AG04450 (cell line): ENCODE results near the gene LAMA2. TPM values are rescaled to one million over a fixed set of nuclear protein-coding genes. Genes with fewer than 3 reads are reported as not detected.
"Not testable (repeated sequence)": the region's sequence is repeated elsewhere in the genome, so short reads cannot be mapped to it uniquely, and the experiment has no call there.

Source experiments
- CTCF ChIA-PET: fragments of 300-600, 350-600 bp; formaldehyde crosslinking; extraction: SDS; loops from one replicate; lab custom pipeline; 2022; ENCODE audit warnings: antibody characterized with exemption, inconsistent platforms; lab: Charles Lee
- POLR2A ChIA-PET: fragments of 350-600 bp; formaldehyde crosslinking; extraction: SDS; loops from one replicate; lab custom pipeline; 2021; ENCODE audit warnings: antibody characterized with exemption, inconsistent platforms; lab: Yijun Ruan, JAX
- DNase-seq: peaks from one replicate; pipeline ENCODE4 v3.0.0-alpha.2; 2011; ENCODE audit warnings: low read depth, low spot score
- H3K27ac ChIP-seq: one replicate; pipeline ENCODE4 v1.5.1; 2012; ENCODE audit warnings: low read depth, low read length, control low read depth
- H3K27me3 ChIP-seq: one replicate; pipeline ENCODE4 v1.6.0; 2012; ENCODE audit warnings: low read length; ENCODE audit not compliant: control insufficient read depth, insufficient read depth
- H3K4me3 ChIP-seq: 2 replicates; pipeline ENCODE4 v1.5.1; 2011; ENCODE audit warnings: mild to moderate bottlenecking, low read depth, low read length, control low read depth
- H3K9me3 ChIP-seq: 2 replicates; pipeline ENCODE4 v1.5.1; 2012; ENCODE audit warnings: low read length; ENCODE audit not compliant: control insufficient read depth, insufficient read depth
- CTCF ChIP-seq: IDR thresholded peaks from 2 replicates; pipeline ENCODE4 v1.5.1; 2011; ENCODE audit warnings: low read depth, low read length, control low read depth, inconsistent platforms
- polyA plus RNA-seq: library from polyadenylated mRNA; depleted of rRNA; stranded (reverse); fragments of >200 nt; gene quantifications from 2 replicates; pipeline ENCODE4 v1.2.3, GENCODE V29; 2011

Gene LAMA2
- polyA plus RNA-seq, 1 experiment = 33.0 TPM

GRCh38 chr6:129050086-129050485 lies 167.1 kb downstream of the LAMA2 start:
- CTCF ChIA-PET = no interaction called here
- no peak overlapping the region for H3K4me3 ChIP-seq
- DNase-seq = no peak

GRCh38 chr6:129053143-129053542 lies 170.2 kb downstream of the LAMA2 start:
- DNase-seq, H3K27me3 ChIP-seq, H3K4me3 ChIP-seq, H3K9me3 ChIP-seq, H3K27ac ChIP-seq, POLR2A ChIA-PET: not testable (repeated sequence)
- CTCF ChIA-PET = interaction anchor here (0.6 kb wide), 1 partner anchor 60 kb away, joined by 3 read pairs; no protein-coding TSS in a partner anchor

More at GRCh38 chr6:129050086-129050485, 167.1 kb downstream of the LAMA2 start:
- no peak for TF ChIP-seq CTCF
- Histone ChIP-seq H3K9me3 (no peaks in the 10 kb centered on the region; the same call in 1 of the 2 replicates), H3K27ac (no peak overlapping the region), H3K27me3 (no peaks in the 10 kb centered on the region)
- POLR2A ChIA-PET = no interaction called here

GRCh38 chr6:129055796-129056195 lies 172.9 kb downstream of the LAMA2 start:
- Histone ChIP-seq H3K27me3 (no peaks in the 10 kb centered on the region), H3K27ac (no peak overlapping the region), H3K4me3 (no peak overlapping the region), H3K9me3 (no peaks in the 10 kb centered on the region; the same call in 1 of the 2 replicates)
- no peak for DNase-seq
- POLR2A ChIA-PET = no interaction called here
- TF ChIP-seq CTCF = no peak
- CTCF ChIA-PET = no interaction called here

- CTCF ChIA-PET = no interaction called here
- Histone ChIP-seq H3K27ac (no peak overlapping the region), H3K9me3 (no peaks in the 10 kb centered on the region), H3K4me3 (no peak overlapping the region), H3K27me3 (no peaks in the 10 kb centered on the region)
- no peak for TF ChIP-seq CTCF
- POLR2A ChIA-PET = interaction anchor here (0.6 kb wide), 1 partner anchor 215 kb away, joined by 3 read pairs; no protein-coding TSS in a partner anchor
- no peak for DNase-seq
Observed at GRCh38 chr6:129059650-129060049, 176.7 kb downstream of the LAMA2 start.

GRCh38 chr6:129069006-129069405 lies 186.1 kb downstream of the LAMA2 start:
- no peaks in the 10 kb centered on the region for H3K27me3 ChIP-seq
- POLR2A ChIA-PET = no interaction called here
- H3K9me3 ChIP-seq = no peaks in the 10 kb centered on the region
- no peak overlapping the region for H3K27ac ChIP-seq
- TF ChIP-seq CTCF = no peak
- no peak for DNase-seq
- no peak overlapping the region for H3K4me3 ChIP-seq
- CTCF ChIA-PET = no interaction called here

- CTCF ChIA-PET = no interaction called here
- POLR2A ChIA-PET = no interaction called here
Observed at GRCh38 chr6:129073051-129073450, 190.1 kb downstream of the LAMA2 start.

More at GRCh38 chr6:129073051-129073450, 190.1 kb downstream of the LAMA2 start:
- no peak for DNase-seq
- Histone ChIP-seq H3K4me3 (no peak overlapping the region), H3K27me3 (no peaks in the 10 kb centered on the region), H3K27ac (no peak overlapping the region), H3K9me3 (no peaks in the 10 kb centered on the region)
- TF ChIP-seq CTCF = no peak
